Osteoblast (primary cell): Measurements from ENCODE around the gene UBD. TPM values are rescaled to one million over a fixed set of nuclear protein-coding genes. Genes with fewer than 3 reads are reported as not detected.

Source experiments
- DNase-seq: peaks from one replicate; pipeline ENCODE4 v3.0.0; 2011; ENCODE audit warnings: low spot score, mixed read lengths; ENCODE audit not compliant: insufficient read length; ENCODE audit errors: missing footprints
- H2AFZ ChIP-seq: 2 replicates; pipeline ENCODE4 v1.6.0; 2011; ENCODE audit warnings: mild to moderate bottlenecking, low read length
- H3K27ac ChIP-seq: 2 replicates; pipeline ENCODE4 v1.5.1; 2011; ENCODE audit warnings: mild to moderate bottlenecking, low read depth, low read length, moderate library complexity
- H3K27me3 ChIP-seq: 2 replicates; pipeline ENCODE4 v1.6.0; 2012; ENCODE audit warnings: mild to moderate bottlenecking, control low read depth, inconsistent platforms, low read length, moderate library complexity; ENCODE audit not compliant: insufficient read depth
- H3K36me3 ChIP-seq: 2 replicates; pipeline ENCODE4 v1.5.1; 2011; ENCODE audit warnings: mild to moderate bottlenecking, low read length, control low read depth, moderate library complexity; ENCODE audit not compliant: insufficient read depth
- H3K4me1 ChIP-seq: 2 replicates; pipeline ENCODE4 v1.5.1; 2011; ENCODE audit warnings: mild to moderate bottlenecking, low read length, control low read depth, moderate library complexity; ENCODE audit not compliant: insufficient read depth
- H3K4me2 ChIP-seq: 2 replicates; pipeline ENCODE4 v1.6.0; 2011; ENCODE audit warnings: mild to moderate bottlenecking, low read length; ENCODE audit not compliant: insufficient read depth
- H3K4me3 ChIP-seq: fragments of 200-600 bp; sonication (generic); 3 replicates; pipeline ENCODE4 v1.5.1; 2012; ENCODE audit warnings: mild to moderate bottlenecking, low read length, inconsistent platforms; ENCODE audit not compliant: insufficient read depth
- H3K79me2 ChIP-seq: 2 replicates; pipeline ENCODE4 v1.6.0; 2012; ENCODE audit warnings: mild to moderate bottlenecking, low read length, control low read depth, inconsistent platforms; ENCODE audit not compliant: insufficient read depth
- H3K9me3 ChIP-seq: 2 replicates; pipeline ENCODE4 v1.5.1; 2011; ENCODE audit warnings: low read depth, low read length, control low read depth
- H4K20me1 ChIP-seq: 2 replicates; pipeline ENCODE4 v1.6.0; 2012; ENCODE audit warnings: mild to moderate bottlenecking, low read length, control low read depth; ENCODE audit not compliant: insufficient read depth
- CTCF ChIP-seq: IDR thresholded peaks from 2 replicates; pipeline ENCODE4 v1.5.1; 2011; ENCODE audit warnings: mild to moderate bottlenecking, low read depth, low read length, moderate library complexity; ENCODE audit errors: extremely low read depth
- total RNA-seq: library from RNA; depleted of rRNA; stranded (reverse); fragments of >200 nt; gene quantifications from 2 replicates; pipeline ENCODE4 v1.2.3, GENCODE V29; 2012

The UBD gene
- total RNA-seq, 1 donor = not detected

- no peak overlapping the region for H3K4me2 ChIP-seq
- no peak for DNase-seq
- no peaks in the 10 kb centered on the region for H3K27me3 ChIP-seq
- H2AFZ ChIP-seq = no peak overlapping the region
- H3K79me2 ChIP-seq = no peaks in the 10 kb centered on the region
- H3K4me1 ChIP-seq = no peaks in the 10 kb centered on the region
- no peaks in the 10 kb centered on the region for H3K36me3 ChIP-seq
- no peaks in the 10 kb centered on the region for H3K9me3 ChIP-seq
- no peaks in the 10 kb centered on the region for H4K20me1 ChIP-seq
- no peak for TF ChIP-seq CTCF
- H3K27ac ChIP-seq = no peak overlapping the region
- no peak overlapping the region for H3K4me3 ChIP-seq
Measured at GRCh38 chr6:29510202-29510601, 49.3 kb downstream of the UBD start.

GRCh38 chr6:29509711-29510110 is 49.8 kb downstream of the UBD start:
- H3K27ac ChIP-seq = no peak overlapping the region
- TF ChIP-seq CTCF = no peak
- H3K4me3 ChIP-seq = no peak overlapping the region
- H3K9me3 ChIP-seq = no peaks in the 10 kb centered on the region
- DNase-seq = no peak
- no peaks in the 10 kb centered on the region for H3K36me3 ChIP-seq
- no peaks in the 10 kb centered on the region for H3K4me1 ChIP-seq
- no peaks in the 10 kb centered on the region for H3K79me2 ChIP-seq
- no peaks in the 10 kb centered on the region for H3K27me3 ChIP-seq
- H4K20me1 ChIP-seq = no peaks in the 10 kb centered on the region
- H3K4me2 ChIP-seq = no peak overlapping the region
- H2AFZ ChIP-seq = no peak overlapping the region

- no peak for TF ChIP-seq CTCF
- no peaks in the 10 kb centered on the region for H3K9me3 ChIP-seq
Measured at GRCh38 chr6:29509239-29509638, 50.3 kb downstream of the UBD start.

GRCh38 chr6:29507319-29507718 is 52.2 kb downstream of the UBD start:
- Histone ChIP-seq H3K79me2 (no peaks in the 10 kb centered on the region), H2AFZ (no peak overlapping the region), H3K27me3 (no peaks in the 10 kb centered on the region), H3K4me1 (no peaks in the 10 kb centered on the region), H3K4me2 (no peak overlapping the region), H4K20me1 (no peaks in the 10 kb centered on the region), H3K36me3 (no peaks in the 10 kb centered on the region), H3K4me3 (no peak overlapping the region), H3K9me3 (no peaks in the 10 kb centered on the region), H3K27ac (no peak overlapping the region)
- no peak for TF ChIP-seq CTCF
- no peak for DNase-seq

More at GRCh38 chr6:29509239-29509638, 50.3 kb downstream of the UBD start:
- Histone ChIP-seq H3K36me3 (no peaks in the 10 kb centered on the region), H3K27me3 (no peaks in the 10 kb centered on the region), H2AFZ (no peak overlapping the region), H3K4me3 (no peak overlapping the region), H3K79me2 (no peaks in the 10 kb centered on the region), H4K20me1 (no peaks in the 10 kb centered on the region), H3K4me2 (no peak overlapping the region), H3K4me1 (no peaks in the 10 kb centered on the region), H3K27ac (no peak overlapping the region)
- DNase-seq = no peak
